HEK293T (cell line): ENCODE measurements around the gene SP110.

ENCODE experiments used
- ARNT ChIP-seq: fragments of 450-650 bp; IDR thresholded peaks from 2 replicates; pipeline ENCODE4 v1.6.1; 2017; ENCODE audit warnings: mild to moderate bottlenecking
- BHLHE40 ChIP-seq: fragments of 450-650 bp; IDR thresholded peaks from 2 replicates; pipeline ENCODE4 v1.6.1; 2016; ENCODE audit warnings: mild to moderate bottlenecking, moderate library complexity, borderline replicate concordance
- ELF4 ChIP-seq: fragments of 450-650 bp; IDR thresholded peaks from 2 replicates; pipeline ENCODE4 v1.6.1; 2017; ENCODE audit warnings: antibody characterized with exemption
- FOXK2 ChIP-seq: fragments of 450-650 bp; IDR thresholded peaks from 2 replicates; pipeline ENCODE4 v1.6.1; 2016; ENCODE audit warnings: mild to moderate bottlenecking
- HDGF ChIP-seq: fragments of 450-650 bp; IDR thresholded peaks from 2 replicates; pipeline ENCODE4 v1.6.1; 2017; ENCODE audit warnings: antibody characterized with exemption, borderline replicate concordance
- NFRKB ChIP-seq: fragments of 450-650 bp; IDR thresholded peaks from 2 replicates; pipeline ENCODE4 v1.6.1; 2016; ENCODE audit warnings: mild to moderate bottlenecking, moderate library complexity
- SP1 ChIP-seq: fragments of 450-650 bp; IDR thresholded peaks from 2 replicates; pipeline ENCODE4 v1.6.1; 2017
- SUZ12 ChIP-seq: fragments of 450-650 bp; IDR thresholded peaks from 2 replicates; pipeline ENCODE4 v1.6.1; 2016; ENCODE audit warnings: mild to moderate bottlenecking

DNA sequence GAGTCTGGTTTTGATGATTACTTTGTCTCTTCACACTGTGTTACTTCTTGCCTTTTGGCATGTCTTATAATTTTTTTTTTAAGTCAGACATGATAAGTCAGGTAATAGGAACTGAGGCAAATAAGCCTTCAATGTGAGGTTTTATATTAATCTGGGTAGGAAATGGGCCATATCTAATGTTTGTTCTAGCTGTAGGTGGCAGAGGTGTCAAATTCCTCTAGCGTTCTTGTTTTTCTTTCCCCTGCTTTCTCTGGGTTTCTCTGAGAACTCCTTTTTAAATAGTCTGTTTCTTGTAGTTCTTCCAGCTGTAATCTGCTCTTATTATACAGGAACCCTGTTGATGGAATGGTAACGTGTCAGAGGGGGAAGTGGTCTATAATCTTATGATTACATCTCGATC is 11.5 kb upstream of the SP110 start:
- TF ChIP-seq ARNT (no peak), NFRKB (no peak), BHLHE40 (no peak), HDGF (no peak), SP1 (no peak), FOXK2 (no peak), ELF4 (no peak), SUZ12 (no peak)
